HG03460 (cell line): Measurements from ENCODE around the gene BACH2.

ENCODE experiments used
- ATAC-seq: cut with Tn5 transposase; IDR thresholded peaks from one replicate; pipeline ENCODE4 v1.9.1; 2021; ENCODE audit not compliant: unreplicated experiment

Gene BACH2

GRCh38 chr6:90241229-90241880 is 55.3 kb downstream of the BACH2 start:
- ATAC-seq, result no peak

- ATAC-seq, result no peak
Measured at GRCh38 chr6:90238496-90239266, 58.0 kb downstream of the BACH2 start.

GRCh38 chr6:90237350-90237990 is 59.2 kb downstream of the BACH2 start:
- ATAC-seq, result no peak

DNA sequence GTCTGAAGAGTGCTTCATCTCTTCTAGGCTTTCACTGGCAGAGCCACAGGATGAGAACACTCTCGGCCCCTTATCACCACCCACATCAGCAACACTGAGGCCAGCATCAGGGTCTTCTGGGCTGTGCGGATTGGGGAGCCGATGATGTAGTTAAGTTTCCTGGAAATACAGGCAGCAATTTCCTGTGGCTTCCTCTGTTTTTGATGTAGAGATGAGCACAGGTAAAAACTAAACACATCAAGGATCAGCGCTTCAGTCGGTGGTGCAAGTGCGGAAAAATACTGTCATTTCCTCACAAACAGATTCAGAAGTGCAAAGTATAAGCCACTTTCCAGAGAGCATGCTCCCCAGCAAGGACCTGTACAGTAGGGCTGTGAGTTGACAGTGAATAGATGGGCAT is 62.6 kb downstream of the BACH2 start:
- no peak for ATAC-seq

DNA sequence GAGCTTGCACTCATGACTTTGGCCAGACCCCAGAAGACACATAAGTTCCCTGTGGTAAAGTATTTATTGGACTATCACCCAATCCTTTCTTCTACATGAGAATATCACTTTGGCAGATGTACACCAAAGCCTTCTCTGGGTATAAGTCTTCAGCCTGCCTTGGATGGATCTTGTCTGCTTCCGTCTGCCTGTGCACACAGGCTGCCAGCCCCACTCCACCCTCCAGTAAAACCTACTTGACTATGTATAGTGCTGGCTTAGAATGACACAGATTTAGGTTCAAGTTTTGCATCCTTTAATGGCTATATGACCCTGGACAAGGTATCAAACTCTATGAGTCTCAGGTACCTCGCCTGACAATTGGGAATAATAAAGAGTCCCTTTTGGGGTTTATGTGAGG is 63.4 kb downstream of the BACH2 start:
- ATAC-seq, result no peak

DNA sequence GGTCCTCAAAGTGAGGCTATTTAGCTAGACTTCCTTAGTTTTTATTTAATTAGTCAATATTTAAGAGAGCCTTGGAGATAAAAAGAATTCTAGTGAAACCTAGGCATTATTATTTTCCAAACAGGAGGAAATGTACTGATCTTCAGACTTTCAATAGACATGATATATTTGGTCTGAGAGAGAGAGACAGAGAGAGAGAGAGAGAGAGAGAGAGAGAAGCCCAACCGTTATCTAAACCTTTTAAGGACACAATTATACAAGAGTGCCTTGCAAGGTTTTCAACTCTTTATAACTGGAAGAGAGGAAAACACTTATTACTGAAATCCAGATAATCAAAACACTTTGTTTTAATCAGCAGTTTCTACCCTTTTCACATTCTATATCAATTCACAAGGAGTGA is 64.8 kb downstream of the BACH2 start:
- no peak for ATAC-seq

GRCh38 chr6:90231308-90231707 is 65.3 kb downstream of the BACH2 start:
- ATAC-seq, result no peak

- no peak for ATAC-seq
Measured at GRCh38 chr6:90230548-90231215, 66.0 kb downstream of the BACH2 start.

DNA sequence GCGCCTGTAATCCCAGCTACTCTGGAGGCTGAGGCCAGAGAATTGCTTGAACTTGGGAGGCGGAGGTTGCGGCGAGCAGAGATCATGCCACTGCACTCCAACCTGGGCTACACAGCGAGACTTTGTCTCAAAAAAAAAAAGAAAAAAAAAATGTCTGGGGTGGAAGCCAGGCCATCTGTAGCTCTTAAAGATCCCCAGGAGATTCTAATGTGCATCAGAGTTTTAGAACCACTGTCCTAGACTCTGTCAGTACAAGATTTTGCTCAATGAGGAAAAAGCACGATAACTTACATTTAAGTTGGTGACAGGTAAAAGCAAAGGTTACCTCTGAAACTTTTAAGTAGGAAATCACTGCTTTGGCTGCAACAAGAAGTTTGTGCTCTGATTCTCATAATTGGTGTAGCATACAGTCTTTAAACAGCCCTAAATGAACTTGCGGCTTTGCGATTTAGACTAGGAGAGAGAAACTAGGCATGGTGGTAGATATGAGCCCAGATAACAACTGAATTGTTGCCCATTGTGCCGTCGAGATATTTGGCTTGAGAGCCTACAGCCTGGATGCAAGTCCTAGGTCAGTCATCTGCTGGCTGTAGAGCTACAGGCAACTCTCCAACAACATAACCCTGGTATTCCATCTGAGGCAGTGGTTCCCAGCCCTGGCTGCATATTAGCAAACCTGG is 67.2 kb downstream of the BACH2 start:
- no peak for ATAC-seq

GRCh38 chr6:90227673-90228072 is 69.0 kb downstream of the BACH2 start:
- ATAC-seq, result no peak

DNA sequence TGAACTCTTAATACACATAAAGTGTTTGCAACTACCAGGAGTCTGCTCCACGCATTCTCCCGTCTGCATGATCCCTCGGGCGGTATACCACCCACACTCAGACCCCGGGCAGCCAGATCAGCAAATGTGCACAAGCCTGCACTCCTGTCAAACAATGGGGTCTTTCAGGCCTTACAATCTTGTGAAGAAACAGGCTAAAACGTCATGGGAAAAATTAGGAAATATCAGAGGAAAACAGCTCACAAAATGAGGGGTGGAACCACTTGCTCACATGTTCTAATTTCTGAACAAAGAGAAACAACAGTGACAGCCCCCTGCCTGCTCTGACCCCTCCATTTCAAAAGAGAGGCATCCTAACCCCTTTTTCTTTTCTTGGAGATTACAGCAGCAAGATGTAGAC is 69.4 kb downstream of the BACH2 start:
- no peak for ATAC-seq

GRCh38 chr6:90226257-90226656 is 70.4 kb downstream of the BACH2 start:
- ATAC-seq, result no peak

DNA sequence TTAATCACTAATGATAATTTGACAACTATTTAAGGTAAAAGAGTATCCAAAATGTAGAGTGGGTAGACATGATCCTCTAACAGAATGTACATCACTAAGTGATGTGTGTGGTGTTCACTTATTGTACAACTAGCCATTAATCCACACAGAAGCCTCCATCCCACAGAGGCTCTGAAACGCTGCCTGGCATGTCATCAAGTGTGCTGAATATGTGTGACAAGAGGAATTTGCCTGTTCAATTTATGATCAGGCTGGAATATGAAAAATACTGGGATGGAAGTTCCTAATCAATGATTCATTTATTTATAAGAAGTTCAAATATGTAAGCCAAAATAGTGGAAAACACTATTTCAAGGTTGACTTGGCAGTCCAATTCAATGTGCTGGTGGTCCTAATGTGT is 72.4 kb downstream of the BACH2 start:
- ATAC-seq, result no peak

GRCh38 chr6:90222724-90223198 is 73.9 kb downstream of the BACH2 start:
- no peak for ATAC-seq

DNA sequence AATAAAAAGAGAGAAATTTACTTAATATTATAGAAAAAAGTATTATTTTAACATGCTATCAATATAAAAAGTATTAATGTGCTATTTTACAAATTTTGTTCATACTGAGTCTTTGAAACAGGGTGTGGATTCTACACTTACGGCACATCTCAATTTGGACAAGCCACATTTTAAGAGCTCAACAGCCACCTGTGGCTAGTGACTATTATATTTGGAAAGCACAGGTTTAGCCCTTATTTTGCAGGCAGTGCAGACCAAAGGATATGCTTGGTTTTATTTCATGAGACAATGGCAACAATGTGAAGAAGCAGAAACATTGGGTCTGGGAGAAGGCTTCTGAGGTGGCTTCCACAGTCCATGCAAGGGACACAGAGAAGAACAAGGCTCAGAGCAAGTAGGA is 74.6 kb downstream of the BACH2 start:
- no peak for ATAC-seq

DNA sequence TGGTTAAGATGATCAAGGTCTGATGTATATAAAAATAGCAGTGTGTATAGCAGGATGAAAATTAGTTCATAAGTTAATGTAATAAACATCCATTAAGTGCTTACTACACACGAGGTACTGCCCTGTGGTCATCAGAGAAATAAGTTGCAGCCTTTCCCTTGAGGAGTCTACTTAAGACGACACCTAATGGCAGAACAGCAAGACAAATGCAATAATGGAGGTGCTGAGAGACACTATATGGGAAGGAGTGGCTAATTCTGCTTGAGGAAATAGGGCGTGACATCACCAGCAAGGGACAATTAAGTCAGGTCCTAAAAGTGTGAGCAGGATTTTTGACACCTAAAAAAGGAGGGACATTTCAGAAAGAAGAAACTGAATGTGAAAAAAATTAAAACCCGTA is 75.2 kb downstream of the BACH2 start:
- ATAC-seq, result no peak

DNA sequence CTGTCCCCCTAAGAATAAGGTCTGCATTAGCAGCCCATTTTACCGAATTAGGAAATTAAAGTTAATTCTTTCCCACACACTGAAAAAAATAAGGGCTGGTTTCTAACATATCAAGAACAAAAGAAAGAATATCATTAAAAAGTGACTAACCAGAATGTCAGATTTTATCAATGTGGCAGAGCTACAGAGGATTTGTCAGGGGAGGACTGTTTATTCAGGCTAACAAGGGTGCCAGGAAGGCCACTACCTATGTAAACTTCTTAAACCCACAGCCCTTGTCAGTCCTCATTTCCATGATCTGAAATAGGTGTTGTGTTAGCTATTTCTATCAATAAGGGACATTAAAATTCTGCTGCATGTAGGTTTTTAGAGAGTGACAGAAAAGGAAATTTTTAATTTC is 76.4 kb downstream of the BACH2 start:
- no peak for ATAC-seq

DNA sequence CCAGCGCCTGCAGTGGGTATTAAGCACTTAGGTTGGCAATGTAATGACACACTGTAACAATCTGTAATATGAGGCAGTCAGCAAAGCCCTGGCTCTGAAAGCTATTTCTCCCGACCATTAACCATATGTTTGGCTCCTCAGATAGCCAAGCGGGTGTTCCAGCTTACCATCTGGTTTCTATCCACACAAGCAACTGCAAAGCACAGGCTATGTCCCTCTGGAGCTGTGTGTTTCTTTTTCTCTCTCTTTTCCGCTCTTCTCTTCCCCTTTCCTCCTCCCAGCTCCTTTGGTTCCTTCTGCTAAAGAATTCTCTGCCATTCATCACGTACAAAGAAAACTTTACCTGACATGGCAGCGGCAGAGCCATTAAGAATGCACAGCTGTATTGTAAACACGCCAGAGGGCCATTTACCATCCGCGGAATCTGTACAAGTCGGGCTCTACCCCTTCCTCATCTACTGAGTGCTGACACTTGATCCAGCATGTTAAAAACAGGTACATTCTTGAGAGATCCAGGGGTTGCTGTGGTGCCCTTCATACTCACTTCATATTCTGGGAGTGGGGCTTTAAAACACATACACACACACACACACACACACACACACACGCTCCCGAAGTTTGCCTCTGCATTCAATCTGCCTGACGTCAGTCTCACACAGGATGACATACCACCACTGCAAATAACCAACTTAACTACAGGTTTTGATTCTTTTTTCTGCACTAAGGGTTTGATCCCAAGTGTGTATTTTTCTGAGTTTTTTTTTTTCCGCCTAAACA is 77.2 kb downstream of the BACH2 start:
- ATAC-seq, result no peak

DNA sequence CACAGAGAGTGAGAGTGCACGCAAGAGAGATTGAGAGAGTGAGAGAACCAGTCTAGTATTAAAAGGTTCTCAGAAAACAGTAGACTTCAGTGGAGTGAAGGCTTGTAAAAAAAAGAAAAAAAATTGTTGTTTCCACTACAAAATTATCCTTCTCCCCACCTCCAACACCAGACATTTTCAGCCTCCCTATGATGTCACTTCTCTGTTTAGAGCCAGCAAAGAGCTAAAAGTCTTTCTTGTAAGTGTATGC is 77.8 kb downstream of the BACH2 start:
- no peak for ATAC-seq

GRCh38 chr6:90217506-90218127 is 79.0 kb downstream of the BACH2 start:
- no peak for ATAC-seq
